D721Med (cell line): ENCODE results near the gene ATP6V1B1.
"Not testable (repeated sequence)": the region's sequence is repeated elsewhere in the genome, so short reads cannot be mapped to it uniquely, and the experiment has no call there.

Source experiments
- DNase-seq: peaks from one replicate; pipeline ENCODE4 v3.0.0; 2011; ENCODE audit warnings: low spot score; ENCODE audit not compliant: insufficient read length
- FAIRE-seq: peaks from 2 replicates; lab custom pipeline; 2011; peaks lifted over from hg19 to GRCh38; lab: Jason Lieb, UNC
- TF ChIP-seq, protein P1 (sequence below): IDR thresholded peaks from 2 replicates; pipeline ENCODE4 v1.5.1; 2012; ENCODE audit warnings: mild to moderate bottlenecking, control low read depth; ENCODE audit not compliant: insufficient read depth; ENCODE audit errors: missing control alignments

The ATP6V1B1 gene

DNA sequence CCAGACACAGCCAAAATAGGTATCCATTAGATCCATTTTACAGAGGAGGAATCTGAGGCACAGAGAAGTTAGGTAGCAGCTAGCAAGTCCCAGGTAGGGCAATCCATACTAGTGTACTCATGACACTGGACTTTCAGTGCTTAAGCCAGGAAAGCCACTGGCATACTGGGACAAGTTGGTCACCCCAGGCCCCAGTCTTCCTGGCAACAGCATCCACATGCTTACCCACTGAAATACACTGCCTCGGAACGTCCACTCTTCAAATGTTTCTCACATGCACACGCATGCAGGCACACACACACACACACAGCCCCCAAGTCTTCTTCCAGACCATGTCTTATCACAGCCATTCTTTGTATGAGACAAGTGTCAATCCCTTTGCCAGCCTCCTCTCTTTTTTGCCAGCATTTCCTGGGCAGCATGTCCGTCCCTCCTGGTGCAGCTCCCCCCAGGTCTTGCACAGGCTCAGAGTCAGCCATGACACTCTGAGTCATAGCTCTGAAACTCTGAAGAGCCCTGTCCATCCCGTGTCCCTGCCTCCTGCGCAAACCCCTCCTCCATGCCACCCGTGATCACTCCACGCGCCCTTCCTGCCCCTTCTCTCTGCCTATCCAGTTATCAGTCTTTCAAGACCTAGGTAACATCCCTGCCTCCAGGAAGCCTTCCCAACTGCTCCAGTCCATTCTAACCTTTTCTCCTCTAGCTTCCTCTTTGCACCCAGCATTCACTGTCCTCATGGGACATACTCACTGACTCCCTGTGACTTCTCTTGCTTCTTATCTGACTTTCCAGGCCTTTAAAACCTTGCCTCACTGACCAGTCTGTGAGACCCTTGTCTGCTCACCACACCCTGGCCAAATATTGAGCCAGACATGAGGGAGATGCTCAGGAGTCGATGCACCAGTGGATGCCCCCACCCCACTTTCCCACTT is 69.8 kb downstream of the ATP6V1B1 start:
- DNase-seq (no peak), FAIRE-seq (no peak)
- TF ChIP-seq, protein P1, sequence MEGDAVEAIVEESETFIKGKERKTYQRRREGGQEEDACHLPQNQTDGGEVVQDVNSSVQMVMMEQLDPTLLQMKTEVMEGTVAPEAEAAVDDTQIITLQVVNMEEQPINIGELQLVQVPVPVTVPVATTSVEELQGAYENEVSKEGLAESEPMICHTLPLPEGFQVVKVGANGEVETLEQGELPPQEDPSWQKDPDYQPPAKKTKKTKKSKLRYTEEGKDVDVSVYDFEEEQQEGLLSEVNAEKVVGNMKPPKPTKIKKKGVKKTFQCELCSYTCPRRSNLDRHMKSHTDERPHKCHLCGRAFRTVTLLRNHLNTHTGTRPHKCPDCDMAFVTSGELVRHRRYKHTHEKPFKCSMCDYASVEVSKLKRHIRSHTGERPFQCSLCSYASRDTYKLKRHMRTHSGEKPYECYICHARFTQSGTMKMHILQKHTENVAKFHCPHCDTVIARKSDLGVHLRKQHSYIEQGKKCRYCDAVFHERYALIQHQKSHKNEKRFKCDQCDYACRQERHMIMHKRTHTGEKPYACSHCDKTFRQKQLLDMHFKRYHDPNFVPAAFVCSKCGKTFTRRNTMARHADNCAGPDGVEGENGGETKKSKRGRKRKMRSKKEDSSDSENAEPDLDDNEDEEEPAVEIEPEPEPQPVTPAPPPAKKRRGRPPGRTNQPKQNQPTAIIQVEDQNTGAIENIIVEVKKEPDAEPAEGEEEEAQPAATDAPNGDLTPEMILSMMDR: no peak

DNA sequence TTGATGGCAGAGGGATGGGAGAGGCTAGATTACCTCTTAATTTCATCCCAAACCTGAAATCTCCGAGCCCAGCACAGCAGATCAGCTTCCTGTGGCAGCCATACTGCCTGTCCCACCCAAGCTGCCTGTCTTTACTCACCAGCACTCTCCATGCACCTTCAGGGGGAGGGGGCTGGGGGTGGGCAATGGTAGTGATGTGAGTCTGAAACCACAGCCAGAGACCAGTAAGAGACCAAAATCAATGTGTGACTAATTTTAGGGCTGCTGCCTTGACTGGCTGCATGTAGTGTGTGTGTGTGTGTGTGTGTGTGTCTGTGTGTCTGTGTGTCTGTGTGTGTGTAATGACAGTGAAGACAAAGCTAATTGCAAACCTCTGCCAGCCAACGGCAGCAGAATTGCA is 70.6 kb downstream of the ATP6V1B1 start:
- FAIRE-seq: no peak
- no peak for DNase-seq
- TF ChIP-seq, protein P1: no peak

DNA sequence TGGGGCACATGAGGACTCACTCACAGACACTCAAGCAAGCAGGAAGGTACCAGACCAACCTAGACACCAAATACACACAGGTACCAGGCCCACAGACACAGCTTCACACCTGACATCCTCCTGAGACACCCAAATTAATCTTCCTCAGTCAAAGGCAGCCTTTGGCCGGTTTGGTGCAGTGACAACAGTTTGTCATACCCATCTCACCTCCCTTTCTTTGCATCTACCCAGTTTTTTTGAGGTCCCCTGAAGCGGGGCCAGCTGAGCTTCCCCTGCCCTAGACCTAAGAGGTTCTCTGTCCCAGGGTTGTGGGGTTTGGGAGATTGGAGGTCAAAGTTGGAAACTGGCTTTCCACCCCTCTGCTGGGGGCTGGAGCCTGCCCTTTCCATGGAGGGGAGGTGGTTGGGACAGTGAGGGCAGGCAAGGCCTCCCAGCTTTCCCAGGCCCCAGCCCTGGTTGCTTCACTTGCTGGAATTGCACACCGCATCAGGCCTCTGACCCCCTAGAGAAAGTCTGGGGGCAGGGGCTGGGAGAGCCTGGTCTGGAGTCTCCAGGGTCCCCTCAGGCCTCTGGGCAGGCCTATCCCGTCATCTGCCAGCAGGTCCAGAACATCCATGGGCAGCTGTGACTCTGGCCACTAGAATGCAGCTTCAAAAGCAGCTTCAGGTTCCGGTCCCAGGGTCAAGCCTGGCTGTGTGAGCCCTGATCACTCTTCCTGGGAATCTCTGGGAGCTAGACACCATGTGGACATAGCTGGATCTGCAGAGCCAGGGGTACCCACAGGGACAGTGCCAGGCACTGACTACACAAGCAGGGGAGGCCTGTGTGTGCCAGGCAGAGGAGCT is 71.5 kb downstream of the ATP6V1B1 start:
- DNase-seq (no peak), FAIRE-seq (no peak)
- TF ChIP-seq, protein P1: no peak

DNA sequence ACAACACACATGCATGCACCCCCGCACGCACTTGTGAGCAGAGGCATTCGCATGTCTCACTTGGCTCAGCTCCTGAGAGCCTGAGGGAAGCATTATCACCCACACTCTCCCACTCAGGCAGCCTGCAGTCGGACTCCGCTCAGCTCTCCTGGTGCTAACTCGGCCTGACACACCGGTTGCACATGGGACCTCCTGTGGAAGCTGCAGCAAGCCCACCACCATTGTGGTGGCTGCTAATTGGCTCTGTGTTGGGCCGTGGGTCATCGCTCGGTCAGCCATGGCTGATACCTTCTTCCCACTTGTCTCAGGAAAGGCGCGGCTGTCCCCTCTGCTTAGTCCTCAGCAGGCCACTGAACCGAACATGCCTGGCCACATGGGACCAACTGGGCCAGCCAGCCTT is 72.6 kb downstream of the ATP6V1B1 start:
- FAIRE-seq: no peak
- TF ChIP-seq, protein P1: no peak

DNA sequence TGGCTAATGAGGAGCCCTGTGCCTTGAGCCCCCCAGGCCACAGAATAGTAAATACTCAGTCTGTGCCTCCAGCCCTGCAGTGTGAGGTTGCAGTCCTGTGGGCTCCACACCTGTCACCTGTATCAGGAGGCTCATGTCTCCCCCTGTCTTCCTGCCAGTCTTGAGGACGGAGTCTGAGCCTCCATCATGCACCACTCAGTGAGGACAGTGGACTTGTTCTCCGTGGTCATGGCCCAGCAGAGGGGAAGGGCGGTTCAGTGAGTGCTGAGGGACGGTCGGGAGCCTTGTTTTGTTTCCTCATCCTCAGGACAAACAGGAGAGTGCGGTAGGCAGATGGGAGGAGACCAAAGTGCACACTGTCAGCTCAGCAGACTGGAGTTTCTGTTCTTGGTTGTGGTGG is 76.1 kb downstream of the ATP6V1B1 start:
- FAIRE-seq: not testable (repeated sequence)

More for the DNA sequence above, 72.6 kb downstream of the ATP6V1B1 start:
- no peak for DNase-seq

More for the DNA sequence above, 76.1 kb downstream of the ATP6V1B1 start:
- not testable (repeated sequence) for DNase-seq
